Measurements from ENCODE around the gene PTGER2.

PTGER2 gene

DNA sequence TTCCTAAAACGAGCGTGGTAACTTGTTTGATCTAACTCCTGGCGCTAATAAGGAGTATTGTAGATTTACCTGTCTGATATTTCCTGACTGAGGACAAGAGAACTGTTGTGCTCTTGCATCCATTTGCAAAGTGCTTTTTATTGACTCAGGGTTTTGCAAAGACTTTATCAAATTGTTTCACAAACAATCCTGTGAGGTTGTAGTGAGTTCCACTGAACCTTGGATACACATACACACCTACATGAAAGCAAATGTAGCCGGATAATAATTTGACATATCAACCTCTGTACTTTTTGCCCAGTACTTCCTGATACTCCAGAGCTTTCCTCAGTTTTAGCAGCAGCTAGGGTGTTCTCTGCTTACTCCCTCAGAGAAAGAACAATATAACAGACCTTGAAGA, 6.7 kb upstream of the PTGER2 start:
- DNase-seq: no peak

DNA sequence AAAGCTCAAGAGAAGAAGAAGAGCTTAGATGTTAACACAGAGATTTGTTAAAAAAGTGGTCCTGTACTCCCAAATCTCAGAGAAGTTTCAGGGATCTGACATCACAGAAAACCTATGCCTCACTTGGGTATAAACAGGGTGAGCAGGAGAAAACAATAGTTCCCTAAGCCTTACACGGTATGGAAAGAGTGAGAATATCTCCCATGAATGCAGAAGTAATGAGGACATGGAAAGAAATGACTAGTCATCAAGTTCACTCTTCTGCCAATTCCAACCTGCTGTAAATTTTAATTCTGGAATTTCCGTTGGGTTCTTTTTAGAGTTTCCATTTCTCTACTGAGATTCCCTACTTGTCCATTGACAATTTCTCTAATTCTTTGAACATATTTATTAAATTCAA, 6.2 kb upstream of the PTGER2 start:
- no peak for DNase-seq

DNA sequence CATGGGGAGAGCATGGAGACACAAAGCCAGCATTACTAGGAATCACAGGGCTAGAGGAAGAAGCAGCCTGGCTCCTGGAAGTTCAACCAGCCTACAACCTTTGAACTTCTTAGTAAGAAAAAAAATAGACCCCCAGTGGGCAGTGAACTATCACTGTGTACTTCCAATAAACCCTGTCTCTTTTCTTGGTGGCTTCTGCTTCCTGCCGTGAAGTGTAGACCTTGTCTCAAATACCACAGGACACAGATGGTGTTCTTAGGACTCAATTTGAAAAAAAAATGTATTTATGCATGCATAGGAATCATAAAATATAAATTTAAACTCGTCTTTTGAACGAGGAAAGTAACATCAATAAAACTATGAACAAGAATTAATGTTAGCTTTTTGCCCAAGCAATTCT, 3.6 kb upstream of the PTGER2 start:
- DNase-seq: no peak

DNA sequence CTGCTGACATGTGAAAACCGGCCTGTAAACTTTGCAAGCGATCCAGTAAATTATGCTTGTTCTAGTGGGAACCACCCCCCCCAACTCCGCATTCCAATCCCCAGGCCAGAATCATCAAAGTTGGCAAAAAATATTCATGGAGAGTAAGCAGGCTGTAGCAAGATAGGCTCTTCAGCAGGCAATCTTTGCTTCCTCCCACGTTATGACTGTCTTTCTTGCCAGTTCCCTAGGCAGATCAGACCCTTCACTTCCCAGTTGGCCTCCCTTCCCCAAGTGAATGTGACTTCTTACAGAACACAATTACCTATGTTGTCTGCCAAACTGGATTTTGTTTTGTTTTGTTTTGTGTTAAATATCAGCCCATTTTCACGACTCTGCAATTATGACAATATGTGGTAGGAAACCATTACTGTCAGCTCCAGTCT, 1.2 kb upstream of the PTGER2 start:
- no peak for DNase-seq

DNA sequence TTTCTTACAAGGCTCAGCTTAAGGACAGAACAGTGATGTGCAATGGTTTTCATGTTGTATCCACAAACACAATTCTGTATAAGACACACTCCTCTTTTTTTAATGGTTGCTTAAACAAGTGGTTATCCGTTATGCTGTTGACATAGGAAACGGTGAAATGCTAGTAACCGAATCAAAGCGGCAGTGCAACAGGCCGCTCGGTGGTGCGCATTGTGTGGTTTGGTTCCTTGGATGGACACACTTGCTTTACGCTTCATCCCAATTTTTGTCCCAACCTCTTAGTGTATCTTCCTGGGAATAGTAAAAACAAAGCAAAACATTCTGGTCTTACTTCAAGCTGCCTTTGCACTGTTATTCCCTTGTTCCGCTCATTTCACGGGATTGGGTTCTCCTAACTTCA, 650 bp upstream of the PTGER2 start:
- DNase-seq: no peak

DNA sequence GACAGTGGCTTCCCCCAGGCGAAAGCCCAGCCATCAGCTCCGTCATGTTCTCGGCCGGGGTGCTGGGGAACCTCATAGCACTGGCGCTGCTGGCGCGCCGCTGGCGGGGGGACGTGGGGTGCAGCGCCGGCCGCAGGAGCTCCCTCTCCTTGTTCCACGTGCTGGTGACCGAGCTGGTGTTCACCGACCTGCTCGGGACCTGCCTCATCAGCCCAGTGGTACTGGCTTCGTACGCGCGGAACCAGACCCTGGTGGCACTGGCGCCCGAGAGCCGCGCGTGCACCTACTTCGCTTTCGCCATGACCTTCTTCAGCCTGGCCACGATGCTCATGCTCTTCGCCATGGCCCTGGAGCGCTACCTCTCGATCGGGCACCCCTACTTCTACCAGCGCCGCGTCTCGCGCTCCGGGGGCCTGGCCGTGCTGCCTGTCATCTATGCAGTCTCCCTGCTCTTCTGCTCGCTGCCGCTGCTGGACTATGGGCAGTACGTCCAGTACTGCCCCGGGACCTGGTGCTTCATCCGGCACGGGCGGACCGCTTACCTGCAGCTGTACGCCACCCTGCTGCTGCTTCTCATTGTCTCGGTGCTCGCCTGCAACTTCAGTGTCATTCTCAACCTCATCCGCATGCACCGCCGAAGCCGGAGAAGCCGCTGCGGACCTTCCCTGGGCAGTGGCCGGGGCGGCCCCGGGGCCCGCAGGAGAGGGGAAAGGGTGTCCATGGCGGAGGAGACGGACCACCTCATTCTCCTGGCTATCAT, 663 bp downstream of the PTGER2 start:
- DNase-seq: peak; percentile 48

DNA sequence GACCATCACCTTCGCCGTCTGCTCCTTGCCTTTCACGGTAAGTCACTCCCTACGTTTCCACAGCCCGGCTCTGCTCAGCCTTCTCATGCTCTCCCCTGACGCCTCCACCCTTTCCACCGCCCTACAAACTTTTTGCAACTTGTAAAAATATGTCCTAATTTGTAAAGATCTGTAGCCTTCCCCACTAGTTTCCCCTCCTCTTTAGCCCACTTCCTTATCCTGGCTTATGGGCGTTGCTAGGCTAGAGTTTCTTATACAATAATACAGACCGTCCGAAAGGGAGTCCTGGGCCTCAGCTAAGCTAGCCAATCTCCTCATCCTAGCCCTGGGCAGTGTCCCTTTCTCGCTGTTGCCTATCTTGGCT, 1.2 kb downstream of the PTGER2 start:
- DNase-seq: peak; percentile 23

DNA sequence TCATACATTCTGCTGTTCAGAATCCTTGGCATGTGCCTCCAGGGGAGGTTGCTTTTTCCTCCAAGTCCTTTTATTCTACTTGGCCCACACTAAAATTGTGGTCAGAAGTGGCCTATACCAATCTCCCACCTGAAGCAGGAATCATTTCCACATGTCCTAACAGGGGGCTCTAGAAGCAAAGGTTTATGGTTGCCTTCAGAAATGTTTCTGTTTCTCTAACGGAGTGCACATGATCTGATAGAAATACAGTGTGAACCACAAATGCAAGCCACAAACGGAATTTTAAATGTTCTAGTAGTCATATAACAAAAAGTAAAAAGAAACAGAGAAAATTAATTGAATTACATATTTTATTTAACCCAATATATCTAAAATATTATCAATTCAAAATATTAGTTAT, 4.0 kb downstream of the PTGER2 start:
- DNase-seq: no peak

DNA sequence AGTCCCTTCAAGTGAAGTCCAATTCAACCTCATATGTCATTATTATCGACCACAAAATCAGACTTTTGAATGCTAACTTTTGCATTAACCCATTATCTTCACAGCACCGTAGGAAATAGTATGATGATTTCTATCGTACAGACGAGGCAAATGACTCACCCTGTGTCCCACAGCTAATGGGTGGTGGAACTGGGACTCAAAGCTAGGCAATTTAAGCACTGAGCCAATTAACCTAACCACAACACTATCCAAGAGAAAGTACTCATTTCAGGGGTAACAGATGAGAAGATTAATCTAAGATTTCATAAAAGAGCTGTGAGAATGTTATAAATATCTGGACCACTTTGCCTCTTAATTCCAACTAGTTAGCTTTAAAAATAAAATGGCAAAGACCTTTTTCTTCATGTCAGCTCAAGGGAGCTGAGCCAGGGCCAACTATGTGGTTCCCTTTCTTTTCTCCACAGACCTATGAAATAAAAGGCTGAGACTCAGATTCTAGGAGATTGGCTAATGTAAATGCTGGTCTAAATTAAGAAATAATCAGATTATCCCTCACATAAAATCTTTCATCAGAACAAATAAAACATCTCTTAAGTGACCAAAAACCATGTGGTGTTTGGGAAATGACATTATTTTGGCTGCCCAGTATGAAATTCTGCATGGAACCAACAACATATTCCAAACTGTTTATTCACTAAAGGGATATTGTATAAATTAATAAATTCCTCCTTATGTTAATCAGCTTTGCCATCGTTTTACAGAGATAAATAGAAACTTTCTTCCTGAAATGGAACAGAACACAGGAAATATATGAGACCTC, 4.9 kb downstream of the PTGER2 start:
- peak; percentile 16 for DNase-seq

DNA sequence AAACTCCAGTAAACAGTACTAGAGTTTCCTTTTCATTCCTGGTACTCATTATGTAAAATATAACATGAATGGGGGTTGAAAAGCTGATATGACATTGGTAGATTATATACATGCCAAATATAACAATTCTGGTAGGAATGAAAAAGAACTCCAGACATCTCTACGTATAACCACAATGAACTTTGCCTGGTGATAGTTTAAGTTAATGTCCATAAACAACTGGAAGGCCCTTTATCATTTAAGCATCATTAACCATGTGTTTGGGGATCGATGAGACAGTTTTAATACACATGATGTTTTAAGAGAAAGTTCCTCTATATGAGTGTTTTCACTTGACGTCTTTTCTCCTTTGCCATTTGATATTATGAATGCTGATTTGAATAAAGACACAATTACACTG, 5.8 kb downstream of the PTGER2 start:
- DNase-seq: no peak

DNA sequence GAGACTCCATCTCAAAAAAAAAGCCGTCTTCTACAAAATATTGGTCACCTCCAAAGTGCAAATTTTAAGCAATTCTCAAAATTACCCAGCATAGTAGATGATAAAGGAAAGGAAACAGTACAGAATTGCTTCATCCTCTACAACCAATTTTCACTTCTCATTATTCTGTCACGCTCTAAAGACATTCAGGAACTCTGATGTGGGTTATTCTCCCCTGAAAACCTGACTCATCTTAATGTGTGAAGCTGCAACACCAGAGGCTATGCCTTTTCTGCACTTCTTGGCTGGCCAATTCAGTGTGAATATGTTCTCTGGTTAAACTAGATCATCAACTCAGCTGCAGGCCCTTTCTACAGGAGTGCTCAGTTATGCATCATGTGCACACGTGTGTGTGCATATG, 11.0 kb downstream of the PTGER2 start:
- DNase-seq: peak; percentile 30

DNA sequence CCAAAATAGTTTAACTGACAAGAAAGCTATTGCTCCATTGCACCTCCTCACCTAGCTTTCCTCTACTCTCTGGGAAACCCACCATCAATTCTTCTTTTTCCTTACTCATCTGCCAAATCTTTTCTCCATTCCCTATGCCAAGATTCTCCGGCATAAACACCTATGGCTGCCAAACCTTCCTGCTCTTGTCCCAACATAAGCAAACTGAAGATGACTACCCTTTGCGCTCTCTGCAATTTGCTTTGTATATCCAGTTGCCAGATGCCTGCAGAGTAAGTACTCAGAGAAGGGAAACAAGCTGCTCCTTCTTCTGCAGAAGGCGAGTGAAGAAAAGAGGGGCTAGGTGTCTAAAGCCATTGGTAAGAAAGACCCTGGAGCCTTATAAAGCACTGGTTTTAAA, 11.5 kb downstream of the PTGER2 start:
- no peak for DNase-seq

DNA sequence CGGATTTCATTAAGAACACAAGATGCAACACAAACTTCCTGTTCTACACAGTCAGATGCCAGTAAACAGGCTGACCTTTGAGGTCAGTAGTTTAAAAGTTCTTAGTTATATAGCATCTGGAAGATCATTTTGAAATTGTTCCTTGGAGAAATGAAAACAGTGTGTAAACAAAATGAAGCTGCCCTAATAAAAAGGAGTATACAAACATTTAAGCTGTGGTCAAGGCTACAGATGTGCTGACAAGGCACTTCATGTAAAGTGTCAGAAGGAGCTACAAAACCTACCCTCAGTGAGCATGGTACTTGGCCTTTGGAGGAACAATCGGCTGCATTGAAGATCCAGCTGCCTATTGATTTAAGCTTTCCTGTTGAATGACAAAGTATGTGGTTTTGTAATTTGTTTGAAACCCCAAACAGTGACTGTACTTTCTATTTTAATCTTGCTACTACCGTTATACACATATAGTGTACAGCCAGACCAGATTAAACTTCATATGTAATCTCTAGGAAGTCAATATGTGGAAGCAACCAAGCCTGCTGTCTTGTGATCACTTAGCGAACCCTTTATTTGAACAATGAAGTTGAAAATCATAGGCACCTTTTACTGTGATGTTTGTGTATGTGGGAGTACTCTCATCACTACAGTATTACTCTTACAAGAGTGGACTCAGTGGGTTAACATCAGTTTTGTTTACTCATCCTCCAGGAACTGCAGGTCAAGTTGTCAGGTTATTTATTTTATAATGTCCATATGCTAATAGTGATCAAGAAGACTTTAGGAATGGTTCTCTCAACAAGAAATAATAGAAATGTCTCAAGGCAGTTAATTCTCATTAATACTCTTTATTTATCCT, 13.5 kb downstream of the PTGER2 start:
- DNase-seq: no peak

DNA sequence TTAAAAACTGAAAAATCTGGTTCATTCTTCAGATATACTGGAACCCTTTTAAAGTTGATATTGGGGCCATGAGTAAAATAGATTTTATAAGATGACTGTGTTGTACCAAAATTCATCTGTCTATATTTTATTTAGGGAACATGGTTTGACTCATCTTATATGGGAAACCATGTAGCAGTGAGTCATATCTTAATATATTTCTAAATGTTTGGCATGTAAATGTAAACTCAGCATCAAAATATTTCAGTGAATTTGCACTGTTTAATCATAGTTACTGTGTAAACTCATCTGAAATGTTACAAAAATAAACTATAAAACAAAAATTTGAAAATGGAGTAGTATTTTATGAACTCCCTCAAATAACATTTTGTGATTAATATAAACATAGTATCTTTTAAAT, 14.2 kb downstream of the PTGER2 start:
- DNase-seq: no peak

DNA sequence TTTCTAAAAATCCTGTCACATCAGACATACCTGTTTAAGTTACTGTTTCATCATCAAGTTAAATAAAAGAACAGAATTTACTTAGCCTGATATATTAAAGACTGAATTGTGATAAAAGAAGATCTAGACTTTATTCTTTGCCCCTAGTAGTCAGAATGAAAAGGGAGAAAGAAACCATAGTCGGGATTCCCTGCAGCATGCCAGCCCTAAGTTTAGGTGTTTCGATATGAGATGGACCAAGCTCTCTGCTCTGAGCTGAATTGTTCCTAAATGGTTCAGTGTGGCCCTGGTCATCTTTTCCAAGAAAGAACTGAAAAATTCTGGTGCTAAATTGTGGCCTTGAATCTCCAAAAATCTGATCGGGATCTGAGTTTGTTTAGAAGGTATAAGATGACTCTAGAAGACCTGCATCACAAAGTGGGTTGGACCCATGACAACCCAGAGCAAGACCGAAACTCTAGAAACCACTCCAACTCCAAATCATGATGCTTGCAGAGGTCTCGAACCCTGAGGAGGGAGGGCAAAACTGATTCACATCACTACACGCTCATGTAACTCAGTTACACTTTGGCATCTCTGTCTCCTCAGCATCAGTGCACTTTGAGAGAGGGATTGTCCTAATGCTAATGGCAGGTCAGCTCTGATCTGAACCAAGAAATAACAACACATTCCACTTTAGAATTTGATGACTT, 15.7 kb downstream of the PTGER2 start:
- no peak for DNase-seq

DNA sequence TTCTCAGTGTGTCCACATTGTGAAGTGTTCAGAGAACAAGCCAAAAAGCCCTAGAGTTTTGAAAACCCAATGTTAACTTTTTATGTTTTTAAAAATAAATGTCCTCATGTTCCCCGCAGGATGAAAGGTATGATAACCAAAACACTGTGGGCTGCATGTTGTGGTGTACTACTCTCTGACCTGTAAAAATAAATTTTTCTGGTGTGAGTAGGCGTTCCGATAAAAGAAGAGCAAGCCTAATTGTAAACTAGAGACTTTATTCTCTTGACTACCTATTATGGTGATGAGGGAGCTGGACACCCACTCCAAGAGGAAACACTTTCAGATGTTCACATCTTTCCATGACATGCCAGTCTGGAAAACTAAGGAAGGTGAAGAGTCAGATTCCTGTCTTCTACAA, 18.2 kb downstream of the PTGER2 start:
- DNase-seq: no peak

DNA sequence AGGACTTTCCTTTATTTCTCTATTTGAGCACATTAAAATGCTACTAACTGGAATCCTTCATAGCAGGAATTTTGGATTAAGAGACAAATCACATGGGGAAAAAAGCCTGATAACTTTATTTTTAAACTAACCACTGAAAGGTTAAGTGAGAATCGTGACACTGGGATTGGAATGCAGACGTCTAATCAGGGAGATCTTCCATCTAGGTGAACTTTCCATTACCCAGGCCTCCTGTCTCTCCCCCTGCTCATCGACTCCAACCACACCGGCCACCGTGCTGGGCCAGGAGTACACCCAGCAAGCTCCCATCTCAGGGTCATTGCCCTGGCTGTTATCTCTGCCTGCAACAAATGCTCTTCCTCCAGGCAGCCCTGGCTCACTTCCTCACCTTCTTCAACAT, 19.0 kb downstream of the PTGER2 start:
- no peak for DNase-seq

DNA sequence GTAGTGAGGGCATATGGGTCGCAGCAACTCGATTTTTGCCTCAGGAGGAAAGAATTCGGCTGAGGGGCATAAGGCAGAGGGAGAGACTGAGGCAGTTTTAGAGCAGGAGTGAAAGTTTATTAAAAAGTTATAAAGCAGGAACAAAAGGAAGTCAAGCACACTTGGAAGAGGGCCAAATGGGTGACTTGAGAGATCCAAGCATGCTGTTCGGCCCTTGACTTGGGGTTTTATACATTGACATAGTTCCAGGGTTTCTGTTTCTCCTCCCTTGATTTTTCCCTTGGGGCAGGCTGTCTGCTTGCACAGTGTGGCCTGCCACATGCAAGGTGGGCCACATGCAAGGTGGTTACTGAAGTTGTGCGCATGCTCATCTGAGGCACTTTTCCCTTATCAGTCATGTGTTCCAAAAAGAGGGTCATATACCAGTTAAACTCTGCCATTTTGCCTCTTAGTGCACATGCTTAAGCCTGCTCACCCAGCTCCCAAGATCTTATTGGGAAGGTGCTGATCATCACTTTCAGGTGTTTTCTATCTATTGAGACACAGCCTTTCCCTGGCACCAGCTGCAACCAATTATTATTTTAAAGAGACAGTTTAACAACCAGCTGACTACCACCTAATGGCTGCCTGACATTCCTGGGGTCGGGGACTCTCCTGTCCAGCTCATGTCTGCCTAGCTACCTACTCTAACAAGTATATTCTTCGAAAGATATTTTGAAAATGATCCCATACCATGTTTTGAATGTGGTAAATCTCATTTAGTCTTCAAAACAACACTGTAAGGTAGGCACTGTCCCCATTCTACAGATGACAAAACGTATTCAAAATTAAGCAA, 19.9 kb downstream of the PTGER2 start:
- no peak for DNase-seq

DNA sequence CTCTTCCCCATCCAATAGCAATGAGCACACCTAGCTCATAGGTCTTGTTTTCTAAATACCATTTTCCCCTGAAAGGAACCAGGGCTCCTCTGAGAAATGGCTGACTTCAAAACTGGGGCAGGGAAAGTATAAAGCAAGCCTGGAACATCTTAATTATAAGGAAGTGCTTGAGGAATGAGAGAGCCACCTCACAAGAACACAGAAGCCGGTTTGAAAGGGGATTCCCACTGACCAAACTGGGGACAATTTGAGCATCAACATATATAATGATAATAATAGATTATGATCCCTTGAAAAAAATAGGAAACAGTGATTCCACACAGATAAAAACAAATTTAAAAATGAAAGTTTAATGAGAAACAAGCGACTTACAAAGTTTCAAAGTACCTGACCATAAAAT, 22.1 kb downstream of the PTGER2 start:
- no peak for DNase-seq

DNA sequence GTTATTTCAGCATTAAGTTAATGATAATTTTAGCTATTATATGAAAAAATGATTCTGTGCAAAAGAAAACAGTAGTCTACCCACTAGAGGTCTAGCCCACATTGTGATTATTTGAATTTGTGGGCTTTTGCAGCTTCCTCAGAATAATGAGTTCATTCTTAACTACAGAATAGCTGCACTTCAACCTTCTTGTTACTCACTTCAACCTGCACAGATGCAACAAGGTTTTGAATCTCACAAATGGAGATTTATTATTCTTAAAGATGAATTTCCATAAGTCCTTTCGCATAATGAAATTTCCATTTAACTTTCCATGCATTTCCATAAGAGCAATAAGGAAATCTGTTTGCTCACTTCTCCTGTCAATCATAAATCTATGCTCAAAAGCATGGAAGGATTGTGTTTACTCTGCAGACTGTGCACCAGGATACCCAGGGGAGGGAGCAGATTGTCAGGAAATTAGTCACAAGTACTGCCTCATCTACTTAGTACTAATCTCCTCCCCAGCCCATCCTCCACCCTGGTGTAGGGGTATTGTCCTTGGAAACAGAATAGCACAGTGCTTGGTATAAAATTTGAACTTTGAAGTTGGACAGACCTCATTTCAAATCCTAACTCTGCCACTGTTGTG, 24.1 kb downstream of the PTGER2 start:
- DNase-seq: no peak

DNA sequence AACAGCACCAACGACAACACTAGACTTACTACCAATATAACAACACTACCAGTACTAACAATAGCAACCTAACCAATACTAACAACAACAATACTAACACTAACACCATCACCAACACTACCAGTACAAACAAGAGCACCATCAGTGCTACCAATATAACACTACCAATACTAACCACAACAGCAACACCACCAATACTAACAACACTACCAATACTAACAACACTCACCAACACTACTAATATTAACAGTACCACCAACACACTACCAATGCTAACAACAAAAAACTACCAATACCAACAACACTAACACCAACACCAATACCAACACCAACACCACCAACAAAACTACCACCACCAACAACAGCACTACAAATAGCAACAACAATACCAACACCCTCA, 25.1 kb downstream of the PTGER2 start:
- DNase-seq: no peak
